IMR-90 (cell line): Measurements from ENCODE around the gene CDH23. TPM values are rescaled to one million over a fixed set of nuclear protein-coding genes. Genes with fewer than 3 reads are reported as not detected.

Experiments used
- ATAC-seq: fragments of 200-7000 bp; cut with Tn5 transposase; 2 replicates; pipeline ENCODE4 v1.9.1; 2020; ENCODE audit warnings: low read depth, mild to moderate bottlenecking, moderate library complexity
- BruUV-seq: library from RNA; stranded (reverse); fragments of 400-500 nt; replicated peaks from 2 replicates; lab custom pipeline; 2021; lab: Mats Ljungman, UMichigan
- CTCF ChIA-PET: fragments of 300-600 bp; formaldehyde crosslinking; extraction: SDS; loops from one replicate; lab custom pipeline; 2021; ENCODE audit warnings: antibody characterized with exemption; lab: Yijun Ruan, JAX
- POLR2A ChIA-PET: fragments of 300-600 bp; sonication (Branson Sonifier 250); formaldehyde crosslinking; loops from one replicate; lab custom pipeline; 2022; ENCODE audit warnings: antibody characterized with exemption; ENCODE audit not compliant: unreplicated experiment; lab: Charles Lee
- DNase-seq: peaks from one replicate; pipeline ENCODE4 v3.0.0; 2013
- H2AFZ ChIP-seq: replicated peaks from 2 replicates; pipeline ENCODE3; 2013; ENCODE audit warnings: low read length, mild to moderate bottlenecking; ENCODE audit not compliant: poor library complexity
- H2AK5ac ChIP-seq: 2 replicates; pipeline ENCODE4 v1.6.1; 2013; ENCODE audit warnings: low read depth, low read length, inconsistent platforms
- H2AK9ac ChIP-seq: replicated peaks from 2 replicates; pipeline ENCODE3; 2013; ENCODE audit warnings: mild to moderate bottlenecking, low read depth, low read length, moderate library complexity; ENCODE audit not compliant: poor library complexity
- H2BK120ac ChIP-seq: 2 replicates; pipeline ENCODE4 v1.6.1; 2013; ENCODE audit warnings: low read depth, low read length, inconsistent platforms
- H2BK15ac ChIP-seq: 3 replicates; pipeline ENCODE4 v1.6.1; 2013; ENCODE audit warnings: low read depth, low read length, inconsistent platforms
- H2BK20ac ChIP-seq: 2 replicates; pipeline ENCODE4 v1.6.1; 2013; ENCODE audit warnings: low read depth, mild to moderate bottlenecking, inconsistent platforms, low read length, moderate library complexity
- H2BK5ac ChIP-seq: 2 replicates; pipeline ENCODE4 v1.6.1; 2013; ENCODE audit warnings: mild to moderate bottlenecking, low read depth, low read length, inconsistent platforms; ENCODE audit not compliant: poor library complexity, severe bottlenecking
- H3K14ac ChIP-seq: replicated peaks from 2 replicates; pipeline ENCODE4 v1.6.1; 2013; ENCODE audit warnings: low read depth, low read length, inconsistent platforms
- H3K18ac ChIP-seq: 2 replicates; pipeline ENCODE4 v1.6.1; 2013; ENCODE audit warnings: low read depth, low read length, control low read depth
- H3K23ac ChIP-seq: 2 replicates; pipeline ENCODE4 v1.6.1; 2013; ENCODE audit warnings: low read depth, low read length, inconsistent platforms
- H3K27ac ChIP-seq: 2 replicates; pipeline ENCODE4 v1.5.1; 2013; ENCODE audit warnings: mild to moderate bottlenecking, control low read depth, low read length; ENCODE audit not compliant: insufficient read depth
- H3K27me3 ChIP-seq: 2 replicates; pipeline ENCODE4 v1.6.1; 2013; ENCODE audit warnings: low read length; ENCODE audit not compliant: control insufficient read depth, insufficient read depth
- H3K36me3 ChIP-seq: 2 replicates; pipeline ENCODE4 v1.6.1; 2013; ENCODE audit warnings: low read length, mixed read lengths; ENCODE audit not compliant: control insufficient read depth, insufficient read depth
- H3K4ac ChIP-seq: 2 replicates; pipeline ENCODE4 v1.6.1; 2013; ENCODE audit warnings: low read depth, low read length, inconsistent platforms
- H3K4me1 ChIP-seq: 2 replicates; pipeline ENCODE4 v1.6.1; 2013; ENCODE audit warnings: low read length, mixed read lengths; ENCODE audit not compliant: control insufficient read depth, insufficient read depth
- H3K4me2 ChIP-seq: 2 replicates; pipeline ENCODE4 v1.6.1; 2013; ENCODE audit warnings: low read depth, mild to moderate bottlenecking, control low read depth, low read length, moderate library complexity
- H3K4me3 ChIP-seq: 2 replicates; pipeline ENCODE4 v1.5.1; 2013; ENCODE audit warnings: low read depth, mild to moderate bottlenecking, control low read depth, low read length, moderate library complexity; ENCODE audit not compliant: insufficient read depth
- H3K56ac ChIP-seq: 2 replicates; pipeline ENCODE4 v1.6.1; 2013; ENCODE audit warnings: low read length, inconsistent platforms; ENCODE audit not compliant: insufficient read depth; ENCODE audit errors: extremely low read depth
- H3K79me1 ChIP-seq, 2 experiments: 2 replicates each; pipeline ENCODE4 v1.6.1; 2013; ENCODE audit warnings: low read length in 2 of 2, inconsistent platforms in 1 of 2, low read depth in 1 of 2
- H3K9ac ChIP-seq: 2 replicates; pipeline ENCODE4 v1.6.1; 2013; ENCODE audit warnings: low read depth, low read length, control low read depth
- H3K9me1 ChIP-seq: 2 replicates; pipeline ENCODE4 v1.6.1; 2013; ENCODE audit warnings: low read length, inconsistent platforms; ENCODE audit not compliant: insufficient read depth
- H3K9me3 ChIP-seq: 2 replicates; pipeline ENCODE4 v1.6.1; 2013; ENCODE audit warnings: low read length; ENCODE audit not compliant: control insufficient read depth, insufficient read depth
- H4K20me1 ChIP-seq: 2 replicates; pipeline ENCODE4 v1.6.1; 2013; ENCODE audit warnings: low read length, inconsistent platforms; ENCODE audit not compliant: insufficient read depth
- H4K5ac ChIP-seq: 2 replicates; pipeline ENCODE4 v1.6.1; 2013; ENCODE audit warnings: mild to moderate bottlenecking, low read depth, low read length, control low read depth
- H4K8ac ChIP-seq, 2 experiments: 2 replicates each; pipeline ENCODE4 v1.6.1; 2013; ENCODE audit warnings: low read depth in 2 of 2, low read length in 2 of 2, control low read depth in 1 of 2, inconsistent platforms in 1 of 2
- H4K91ac ChIP-seq: 2 replicates; pipeline ENCODE4 v1.6.1; 2013; ENCODE audit warnings: low read depth, low read length, inconsistent platforms; ENCODE audit not compliant: insufficient read depth
- BHLHE40 ChIP-seq: fragments of 150-350 bp; IDR thresholded peaks from 2 replicates; pipeline ENCODE4 v1.6.1; 2016; ENCODE audit warnings: mild to moderate bottlenecking, low read depth, low read length
- MAFK ChIP-seq: IDR thresholded peaks from 2 replicates; pipeline ENCODE4 v1.6.1; 2012; ENCODE audit warnings: low read depth, low read length, improper control_type of control experiment
- RAD21 ChIP-seq: IDR thresholded peaks from 2 replicates; pipeline ENCODE4 v1.6.1; 2012; ENCODE audit warnings: low read length, improper control_type of control experiment
- WGBS, 2 experiments: methylation state at CpG; one replicate each; pipeline versions ENCODE4 v1.1.5 to v1.1.7; 2013; ENCODE audit warnings: missing lambda C conversion rate in 2 of 2; ENCODE audit not compliant: insufficient read length in 1 of 2; ENCODE audit errors: extremely low coverage in 2 of 2; 5-methylcytosine and 5-hydroxymethylcytosine counted together
- dilution Hi-C: fragments of 300-500 bp; cut with HindIII; formaldehyde crosslinking; loops from one replicate; pipeline ENCODE4 v1.14.3; 2018; ENCODE audit warnings: low sequenced_read_pairs; ENCODE audit not compliant: unreplicated experiment
- in situ Hi-C: fragments of 300-500 bp; cut with MboI; formaldehyde crosslinking; loops from 3 replicates; pipeline ENCODE4 v1.14.3; 2019; ENCODE audit warnings: low sequenced_read_pairs, inconsistent platforms, mixed read lengths
- intact Hi-C: fragments of 100-400 bp; cut with micrococcal nuclease; formaldehyde crosslinking; loops from 2 replicates; pipeline ENCODE4 v1.10.0; 2022
- polyA plus RNA-seq, 3 experiments: library from polyadenylated mRNA; depleted of rRNA; stranded (reverse); fragments of >200 nt; gene quantifications; 2 replicates each; pipeline ENCODE4 v1.2.3, GENCODE V29; 2012; ENCODE audit warnings: low replicate concordance in 1 of 3
- total RNA-seq: library from RNA; depleted of rRNA; stranded (reverse); fragments of >200 nt; gene quantifications from 2 replicates; pipeline ENCODE4 v1.2.3, GENCODE V29; 2012

Gene CDH23
- total and polyA plus RNA-seq, 2 of the 4 experiments (the other 2 are of a cell fraction), result under 0.01 to 0.03 TPM

DNA sequence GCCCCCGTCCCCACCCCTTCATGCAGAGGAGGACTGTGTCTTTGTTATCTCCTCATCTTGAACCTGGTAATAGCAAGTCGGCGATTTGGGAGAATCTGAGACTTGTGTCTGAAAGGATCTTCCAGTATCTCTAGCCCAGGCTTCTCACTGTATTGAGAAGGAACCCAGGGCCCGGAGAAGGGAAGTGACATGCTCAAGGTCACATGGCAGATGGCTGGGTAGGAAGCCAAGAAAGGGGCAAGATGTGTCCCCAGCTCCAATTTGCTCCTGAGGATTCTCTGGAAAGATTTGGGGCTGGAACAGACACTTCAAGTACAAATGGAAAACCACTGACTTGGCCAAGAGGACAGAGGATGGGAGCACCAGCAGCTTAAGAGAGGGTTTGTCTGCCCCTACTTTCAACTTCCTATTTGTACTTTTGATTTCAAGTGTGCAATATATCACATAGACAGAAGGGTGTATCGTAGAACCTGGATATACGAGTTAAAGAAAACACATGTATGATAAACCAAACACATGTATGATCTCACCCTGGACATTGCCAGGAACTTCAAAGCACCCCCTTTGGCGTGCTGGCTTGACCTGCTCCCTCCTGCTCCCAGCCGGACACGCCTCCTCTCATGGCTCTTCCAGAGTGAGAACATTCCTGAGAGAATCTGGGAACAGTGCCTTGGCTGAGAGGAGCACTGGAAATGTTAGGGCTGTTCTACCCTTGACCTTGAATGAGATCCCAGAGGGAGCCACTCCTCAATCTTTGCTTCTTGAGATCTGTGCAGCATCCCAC lies 79.7 kb downstream of the CDH23 start:
- Histone ChIP-seq H4K20me1 (no peaks in the 10 kb centered on the region), H3K9ac (no peak overlapping the region), H2BK5ac (no peak overlapping the region), H2BK15ac (no peak overlapping the region), H3K23ac (no peak overlapping the region), H3K9me3 (no peaks in the 10 kb centered on the region), H2AK5ac (no peak overlapping the region), H2BK20ac (no peak overlapping the region), H2AK9ac (no peak overlapping the region), H3K4me2 (no peak overlapping the region), H3K4me3 (no peak overlapping the region), H3K18ac (no peak overlapping the region), H4K8ac (no peak overlapping the region), H4K91ac (no peak overlapping the region), H3K56ac (no peak overlapping the region), H3K4ac (no peak overlapping the region), H3K27me3 (peaks cover 45% of the 10 kb centered on the region), H3K36me3 (no peaks in the 10 kb centered on the region), H3K9me1 (no peaks in the 10 kb centered on the region), H4K5ac (no peak overlapping the region), H3K79me1 (no peaks in the 10 kb centered on the region), H3K14ac (no peak overlapping the region), H3K27ac (no peak overlapping the region), H2AFZ (no peak overlapping the region), H2BK120ac (no peak overlapping the region), H3K4me1 (no peaks in the 10 kb centered on the region)
- intact Hi-C loops, result no loop called here
- POLR2A ChIA-PET, result no interaction called here
- CTCF ChIA-PET, result no interaction called here
- BruUV-seq, result no TSS peak
- ATAC-seq (no peak), DNase-seq (no peak)
- dilution Hi-C loops, result no loop called here
- 0% methylated on average over 1 of the region's 9 CpGs; no CpG with 5 or more reads in 1 of the 2 experiments for WGBS, 2 experiments
- TF ChIP-seq BHLHE40 (no peak), MAFK (no peak), RAD21 (no peak)
- in situ Hi-C loops, result no loop called here
